H9 (cell line): ENCODE results near the gene CACNG5. TPM values are rescaled to one million over a fixed set of nuclear protein-coding genes. Genes with fewer than 3 reads are reported as not detected.

Source experiments
- DNase-seq: peaks from one replicate; pipeline ENCODE4 v3.0.0-alpha.2; 2017
- H2AFZ ChIP-seq: one replicate; pipeline ENCODE4 v1.6.1; 2013; ENCODE audit warnings: mild to moderate bottlenecking, low read length, control low read depth, moderate library complexity
- H2AK5ac ChIP-seq: 2 replicates; pipeline ENCODE4 v1.6.1; 2013; ENCODE audit warnings: low read length, control low read depth, mixed read lengths; ENCODE audit not compliant: insufficient read length
- H2BK120ac ChIP-seq: one replicate; pipeline ENCODE4 v1.6.1; 2013; ENCODE audit warnings: low read depth, mild to moderate bottlenecking, low read length, control low read depth, inconsistent platforms; ENCODE audit not compliant: poor library complexity, severe bottlenecking
- H2BK12ac ChIP-seq: 2 replicates; pipeline ENCODE4 v1.6.1; 2013; ENCODE audit warnings: low read length, control low read depth, mixed read lengths, low read depth; ENCODE audit not compliant: insufficient read length
- H2BK15ac ChIP-seq: 2 replicates; pipeline ENCODE4 v1.6.1; 2013; ENCODE audit warnings: low read depth, low read length, control low read depth
- H2BK20ac ChIP-seq: one replicate; pipeline ENCODE4 v1.6.1; 2013; ENCODE audit warnings: low read depth, mild to moderate bottlenecking, low read length, control low read depth, inconsistent platforms; ENCODE audit not compliant: poor library complexity, severe bottlenecking
- H2BK5ac ChIP-seq: 2 replicates; pipeline ENCODE4 v1.6.1; 2013; ENCODE audit warnings: low read length, control low read depth, mixed read lengths; ENCODE audit not compliant: insufficient read length
- H3K14ac ChIP-seq: 2 replicates; pipeline ENCODE4 v1.6.1; 2013; ENCODE audit warnings: low read length, control low read depth; ENCODE audit not compliant: insufficient read depth
- H3K18ac ChIP-seq: 2 replicates; pipeline ENCODE4 v1.6.1; 2013; ENCODE audit warnings: low read depth, mild to moderate bottlenecking, mixed read lengths, low read length, control low read depth; ENCODE audit not compliant: insufficient read length
- H3K23ac ChIP-seq: 2 replicates; pipeline ENCODE4 v1.6.1; 2013; ENCODE audit warnings: low read length, control low read depth, mixed read lengths, low read depth; ENCODE audit not compliant: insufficient read length
- H3K23me2 ChIP-seq: 2 replicates; pipeline ENCODE4 v1.6.1; 2013; ENCODE audit warnings: low read depth, mild to moderate bottlenecking, mixed read lengths, low read length, control low read depth; ENCODE audit not compliant: insufficient read length, poor library complexity, severe bottlenecking
- H3K27ac ChIP-seq: 2 replicates; pipeline ENCODE4 v1.5.1; 2013; ENCODE audit warnings: low read length, control low read depth, mixed read lengths, low read depth; ENCODE audit not compliant: insufficient read length
- H3K27me3 ChIP-seq: 2 replicates; pipeline ENCODE4 v1.6.1; 2013; ENCODE audit warnings: low read length, control low read depth, inconsistent platforms; ENCODE audit not compliant: insufficient read depth
- H3K4ac ChIP-seq: 2 replicates; pipeline ENCODE4 v1.6.1; 2013; ENCODE audit warnings: low read depth, mild to moderate bottlenecking, control low read depth, inconsistent platforms, low read length, moderate library complexity
- H3K4me1 ChIP-seq: 2 replicates; pipeline ENCODE4 v1.6.1; 2013; ENCODE audit warnings: low read length, control low read depth, inconsistent platforms; ENCODE audit not compliant: insufficient read depth
- H3K4me2 ChIP-seq: 2 replicates; pipeline ENCODE4 v1.6.1; 2013; ENCODE audit warnings: low read length, control low read depth, mixed read lengths; ENCODE audit not compliant: insufficient read length, insufficient read depth
- H3K56ac ChIP-seq: 2 replicates; pipeline ENCODE4 v1.6.1; 2013; ENCODE audit warnings: low read depth, mild to moderate bottlenecking, mixed read lengths, low read length, control low read depth; ENCODE audit not compliant: insufficient read length
- H3K79me1 ChIP-seq: 2 replicates; pipeline ENCODE4 v1.6.1; 2013; ENCODE audit warnings: low read depth, mild to moderate bottlenecking, moderate library complexity, low read length, control low read depth, inconsistent platforms; ENCODE audit not compliant: insufficient read depth, poor library complexity, severe bottlenecking
- H3K79me2 ChIP-seq: 2 replicates; pipeline ENCODE4 v1.6.1; 2013; ENCODE audit warnings: low read length, control low read depth, inconsistent platforms; ENCODE audit not compliant: insufficient read depth
- H3K9ac ChIP-seq: 2 replicates; pipeline ENCODE4 v1.6.1; 2013; ENCODE audit warnings: low read length, control low read depth, mixed read lengths; ENCODE audit not compliant: insufficient read length; ENCODE audit errors: extremely low read depth
- H3K9me3 ChIP-seq: one replicate; pipeline ENCODE4 v1.6.1; 2013; ENCODE audit warnings: low read depth, low read length, inconsistent platforms; ENCODE audit not compliant: control insufficient read depth
- H3T11ph ChIP-seq: one replicate; pipeline ENCODE4 v1.6.1; 2013; ENCODE audit warnings: mild to moderate bottlenecking, low read length, control low read depth, inconsistent platforms
- H4K20me1 ChIP-seq: one replicate; pipeline ENCODE4 v1.6.1; 2013; ENCODE audit not compliant: control insufficient read depth, insufficient read length, insufficient read depth
- H4K5ac ChIP-seq: 2 replicates; pipeline ENCODE4 v1.6.1; 2013; ENCODE audit warnings: low read depth, mild to moderate bottlenecking, mixed read lengths, low read length, control low read depth; ENCODE audit not compliant: insufficient read length
- H4K8ac ChIP-seq: replicated peaks from 2 replicates; pipeline ENCODE4 v1.6.1; 2013; ENCODE audit warnings: low read length, control low read depth, mixed read lengths, low read depth; ENCODE audit not compliant: insufficient read length
- H4K91ac ChIP-seq: 2 replicates; pipeline ENCODE4 v1.6.1; 2013; ENCODE audit warnings: low read depth, mild to moderate bottlenecking, moderate library complexity, mixed read lengths, low read length, control low read depth; ENCODE audit not compliant: insufficient read length
- H3K27ac Mint-ChIP-seq, 3 experiments: 2 replicates in 2 of 3; 3 replicates in 1 of 3; pipeline ENCODE4 v1.8.0; 2020 to 2021; ENCODE audit warnings: mixed read lengths in 3 of 3, mild to moderate bottlenecking in 1 of 3, moderate library complexity in 1 of 3
- H3K27me3 Mint-ChIP-seq: 2 replicates; pipeline ENCODE4 v1.8.0; 2021; ENCODE audit warnings: low read depth, mild to moderate bottlenecking, moderate library complexity, mixed read lengths
- H3K36me3 Mint-ChIP-seq, 3 experiments: 2 replicates in 2 of 3; 3 replicates in 1 of 3; pipeline ENCODE4 v1.8.0; 2020 to 2021; ENCODE audit warnings: low read depth in 3 of 3, mixed read lengths in 3 of 3; ENCODE audit not compliant: insufficient read depth in 1 of 3
- H3K4me1 Mint-ChIP-seq, 2 experiments: 2 replicates each; pipeline ENCODE4 v1.8.0; 2020; ENCODE audit warnings: mixed read lengths in 2 of 2
- H3K4me3 Mint-ChIP-seq, 2 experiments: 2 replicates in 1 of 2; 3 replicates in 1 of 2; pipeline ENCODE4 v1.8.0; 2020 to 2021; ENCODE audit warnings: mild to moderate bottlenecking in 2 of 2, mixed read lengths in 2 of 2, moderate library complexity in 1 of 2
- H3K9me3 Mint-ChIP-seq, 2 experiments: 2 replicates in 1 of 2; 3 replicates in 1 of 2; pipeline ENCODE4 v1.8.0; 2020; ENCODE audit warnings: mild to moderate bottlenecking in 2 of 2, mixed read lengths in 2 of 2, moderate library complexity in 1 of 2
- WGBS: extraction: QIAGEN DNeasy Blood & Tissue Kit; methylation state at CpG from one replicate; pipeline ENCODE4 v1.1.7; 2013; ENCODE audit warnings: missing lambda C conversion rate, low lambda C conversion rate, mixed read lengths; ENCODE audit not compliant: insufficient read length; ENCODE audit errors: extremely low coverage; 5-methylcytosine and 5-hydroxymethylcytosine counted together
- total RNA-seq: library from RNA; stranded (reverse); gene quantifications from 2 replicates; pipeline ENCODE4 v1.2.1, GENCODE V29; 2021
- TF ChIP-seq, protein P1 (sequence below): fragments of 200-600 bp; sonication (generic); conservative IDR thresholded peaks from 3 replicates; pipeline ENCODE4 v1.8.0; 2021; ENCODE audit warnings: antibody characterized with exemption, mild to moderate bottlenecking

CACNG5 gene
- total RNA-seq, 1 experiment from 2014 or later = 1.6 TPM

DNA sequence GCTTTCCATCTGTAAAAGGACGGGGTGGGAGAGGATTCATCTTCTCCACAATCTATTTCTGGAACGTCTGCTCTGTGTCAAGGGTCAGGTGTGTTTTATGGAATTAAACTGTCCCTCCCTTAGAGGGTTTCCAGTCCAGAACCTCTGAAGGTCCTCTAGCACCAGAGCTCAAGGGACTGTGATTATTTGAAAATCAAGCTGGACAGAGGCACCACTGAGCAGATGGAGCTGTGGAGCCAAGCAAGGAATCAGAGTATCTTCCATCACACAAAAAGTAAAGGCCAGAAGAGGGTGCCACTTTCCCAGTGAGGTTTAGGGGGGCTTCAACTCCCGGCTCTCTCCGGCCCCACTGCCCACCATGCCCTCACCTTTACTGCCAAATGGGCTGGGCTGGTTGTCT, 6.8 kb downstream of the CACNG5 start:
- Mint-ChIP-seq H3K27me3 (peaks cover 18% of the 10 kb centered on the region), H3K36me3 (peaks cover 0 to 8% (median 3%) of the 10 kb centered on the region in 3 experiments; a peak in 5 of 7 replicates), H3K4me3 (no peak overlapping the region), H3K27ac (no peak overlapping the region), H3K9me3 (peaks cover 9 to 13% of the 10 kb centered on the region in 2 experiments), H3K4me1 (no peaks in the 10 kb centered on the region)
- no peak overlapping the region for H4K91ac ChIP-seq
- H2BK15ac ChIP-seq = no peak overlapping the region
- H2BK20ac ChIP-seq = no peak overlapping the region
- no CpG with 5 or more reads among the region's 4 CpGs for WGBS
- H3K56ac ChIP-seq = no peak overlapping the region
- H3K9me3 ChIP-seq = no peaks in the 10 kb centered on the region
- H3K18ac ChIP-seq = no peak overlapping the region
- no peak overlapping the region for H2AFZ ChIP-seq
- no peaks in the 10 kb centered on the region for H3K79me2 ChIP-seq
- no peak overlapping the region for H3K14ac ChIP-seq
- H3K4me2 ChIP-seq = no peak overlapping the region
- no peak overlapping the region for H3T11ph ChIP-seq
- H3K79me1 ChIP-seq = no peaks in the 10 kb centered on the region
- no peaks in the 10 kb centered on the region for H3K27me3 ChIP-seq
- H3K9ac ChIP-seq = no peak overlapping the region
- TF ChIP-seq, protein P1, sequence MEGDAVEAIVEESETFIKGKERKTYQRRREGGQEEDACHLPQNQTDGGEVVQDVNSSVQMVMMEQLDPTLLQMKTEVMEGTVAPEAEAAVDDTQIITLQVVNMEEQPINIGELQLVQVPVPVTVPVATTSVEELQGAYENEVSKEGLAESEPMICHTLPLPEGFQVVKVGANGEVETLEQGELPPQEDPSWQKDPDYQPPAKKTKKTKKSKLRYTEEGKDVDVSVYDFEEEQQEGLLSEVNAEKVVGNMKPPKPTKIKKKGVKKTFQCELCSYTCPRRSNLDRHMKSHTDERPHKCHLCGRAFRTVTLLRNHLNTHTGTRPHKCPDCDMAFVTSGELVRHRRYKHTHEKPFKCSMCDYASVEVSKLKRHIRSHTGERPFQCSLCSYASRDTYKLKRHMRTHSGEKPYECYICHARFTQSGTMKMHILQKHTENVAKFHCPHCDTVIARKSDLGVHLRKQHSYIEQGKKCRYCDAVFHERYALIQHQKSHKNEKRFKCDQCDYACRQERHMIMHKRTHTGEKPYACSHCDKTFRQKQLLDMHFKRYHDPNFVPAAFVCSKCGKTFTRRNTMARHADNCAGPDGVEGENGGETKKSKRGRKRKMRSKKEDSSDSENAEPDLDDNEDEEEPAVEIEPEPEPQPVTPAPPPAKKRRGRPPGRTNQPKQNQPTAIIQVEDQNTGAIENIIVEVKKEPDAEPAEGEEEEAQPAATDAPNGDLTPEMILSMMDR = no peak
- H3K4me1 ChIP-seq = no peaks in the 10 kb centered on the region
- no peak overlapping the region for H4K5ac ChIP-seq
- no peaks in the 10 kb centered on the region for H4K20me1 ChIP-seq
- H4K8ac ChIP-seq = no peak overlapping the region
- no peak overlapping the region for H2BK12ac ChIP-seq
- H3K23me2 ChIP-seq = no peaks in the 10 kb centered on the region
- no peak overlapping the region for H3K4ac ChIP-seq
- H2AK5ac ChIP-seq = no peak overlapping the region
- no peak overlapping the region for H2BK120ac ChIP-seq
- H2BK5ac ChIP-seq = no peak overlapping the region
- DNase-seq = no peak
- H3K23ac ChIP-seq = no peak overlapping the region
- H3K27ac ChIP-seq = no peak overlapping the region
